Fibroblast of mammary gland (primary cell): ENCODE data around the gene LPP.

Source experiments
- DNase-seq: peaks from one replicate; pipeline ENCODE4 v3.0.0-alpha.2; 2010; ENCODE audit warnings: low read depth
- H3K4me3 ChIP-seq: 2 replicates; pipeline ENCODE4 v1.5.1; 2011; ENCODE audit warnings: low read depth, mild to moderate bottlenecking, low read length, moderate library complexity; ENCODE audit not compliant: control insufficient read depth
- TF ChIP-seq, protein P1 (sequence below): conservative IDR thresholded peaks from 2 replicates; pipeline ENCODE4 v1.5.1; 2011; ENCODE audit warnings: low read depth, low read length, inconsistent platforms; ENCODE audit not compliant: control insufficient read depth, insufficient read depth

Gene LPP

DNA sequence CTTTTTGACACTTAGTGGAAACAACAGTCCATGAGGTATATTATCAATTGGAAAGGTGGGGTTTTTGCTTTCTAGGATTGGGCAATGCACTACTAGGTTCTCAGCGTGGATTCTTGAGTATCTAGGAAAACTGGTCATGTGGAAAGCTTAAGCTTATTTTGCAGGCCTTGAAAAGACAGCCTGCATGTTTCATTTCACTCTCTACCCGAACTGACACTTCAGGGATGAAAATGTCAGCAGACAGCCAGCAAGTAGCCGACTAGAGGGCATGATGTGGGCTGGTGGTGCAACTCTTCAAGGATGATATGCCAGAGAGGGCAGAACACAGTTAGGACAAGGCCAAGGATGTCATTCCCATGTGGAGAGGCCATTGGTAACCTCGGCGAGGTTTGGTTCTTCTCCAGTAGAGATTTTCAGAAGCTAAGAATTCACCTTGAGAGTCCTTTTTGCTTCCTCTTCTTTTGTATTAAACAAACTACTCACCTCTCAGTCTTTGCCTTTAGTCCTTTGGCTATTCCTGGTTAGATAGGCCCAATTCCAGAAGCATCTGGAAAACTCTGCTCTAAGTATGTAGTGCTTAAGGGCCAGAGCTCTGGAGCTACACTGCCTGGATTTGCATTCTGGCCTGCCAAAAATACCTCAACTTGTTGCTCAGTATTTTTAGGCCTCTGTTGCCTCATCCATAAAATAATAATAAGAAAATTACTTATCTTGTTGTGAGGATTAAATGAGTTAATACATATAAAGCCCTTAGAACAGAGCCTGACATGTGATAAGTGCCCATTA is 17.9 kb downstream of the LPP start:
- no peak for DNase-seq
- no peak overlapping the region for H3K4me3 ChIP-seq
- TF ChIP-seq, protein P1, sequence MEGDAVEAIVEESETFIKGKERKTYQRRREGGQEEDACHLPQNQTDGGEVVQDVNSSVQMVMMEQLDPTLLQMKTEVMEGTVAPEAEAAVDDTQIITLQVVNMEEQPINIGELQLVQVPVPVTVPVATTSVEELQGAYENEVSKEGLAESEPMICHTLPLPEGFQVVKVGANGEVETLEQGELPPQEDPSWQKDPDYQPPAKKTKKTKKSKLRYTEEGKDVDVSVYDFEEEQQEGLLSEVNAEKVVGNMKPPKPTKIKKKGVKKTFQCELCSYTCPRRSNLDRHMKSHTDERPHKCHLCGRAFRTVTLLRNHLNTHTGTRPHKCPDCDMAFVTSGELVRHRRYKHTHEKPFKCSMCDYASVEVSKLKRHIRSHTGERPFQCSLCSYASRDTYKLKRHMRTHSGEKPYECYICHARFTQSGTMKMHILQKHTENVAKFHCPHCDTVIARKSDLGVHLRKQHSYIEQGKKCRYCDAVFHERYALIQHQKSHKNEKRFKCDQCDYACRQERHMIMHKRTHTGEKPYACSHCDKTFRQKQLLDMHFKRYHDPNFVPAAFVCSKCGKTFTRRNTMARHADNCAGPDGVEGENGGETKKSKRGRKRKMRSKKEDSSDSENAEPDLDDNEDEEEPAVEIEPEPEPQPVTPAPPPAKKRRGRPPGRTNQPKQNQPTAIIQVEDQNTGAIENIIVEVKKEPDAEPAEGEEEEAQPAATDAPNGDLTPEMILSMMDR = no peak

DNA sequence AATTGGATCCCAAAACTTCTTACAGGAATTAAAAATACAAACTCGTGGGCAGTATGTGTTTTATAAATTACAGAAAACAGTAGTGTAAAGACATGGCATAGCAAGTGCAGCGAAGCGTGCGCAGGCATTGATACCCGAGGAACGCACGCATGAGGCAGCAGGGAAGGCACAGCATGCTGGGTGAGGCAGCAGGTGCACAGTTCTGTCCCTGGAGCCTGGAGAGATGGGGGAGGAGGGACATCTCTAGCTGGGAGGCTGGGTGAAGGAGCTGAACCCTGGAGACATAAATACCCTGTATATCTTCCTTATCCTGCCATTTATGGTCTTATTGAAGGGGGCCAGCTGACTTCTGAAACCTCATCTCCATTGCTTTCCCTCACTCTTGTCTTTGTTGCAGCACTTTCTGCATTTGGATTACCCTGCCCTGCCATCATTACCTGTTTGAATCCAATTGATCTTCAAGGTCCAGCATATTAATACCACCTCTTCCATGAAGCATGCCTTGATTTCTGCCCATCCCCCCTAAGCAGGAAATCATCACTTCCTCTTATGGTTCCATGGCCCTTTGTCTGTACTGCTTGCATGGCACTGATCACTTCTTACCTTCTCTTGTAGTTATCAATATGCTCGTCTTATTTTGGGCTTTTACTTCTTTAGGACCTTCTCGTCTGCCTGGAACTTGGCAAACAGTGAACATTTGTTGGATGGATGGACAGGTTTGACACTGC is 20.5 kb downstream of the LPP start:
- TF ChIP-seq, protein P1 = no peak
- DNase-seq = no peak
- H3K4me3 ChIP-seq = no peak overlapping the region

DNA sequence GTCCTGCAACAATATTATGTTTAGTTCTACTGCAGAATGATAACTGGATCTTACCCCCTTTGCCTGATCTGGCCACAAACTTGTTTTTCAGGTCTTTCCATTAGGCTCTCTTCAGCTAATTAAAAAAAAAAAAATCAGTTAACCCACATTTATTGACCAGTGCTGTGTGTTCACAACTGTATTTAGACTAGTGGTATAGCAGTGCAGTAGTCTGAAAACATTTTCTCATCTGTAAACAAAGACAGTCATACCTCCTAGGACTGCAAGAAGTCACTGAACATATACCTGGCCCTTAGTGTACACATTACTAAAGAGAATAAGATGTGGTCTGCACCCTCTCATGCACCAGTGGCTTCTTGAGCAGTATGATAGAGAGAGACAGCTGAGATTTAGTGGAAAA is 22.5 kb downstream of the LPP start:
- TF ChIP-seq, protein P1 = no peak
- no peak for DNase-seq
- H3K4me3 ChIP-seq = no peak overlapping the region

DNA sequence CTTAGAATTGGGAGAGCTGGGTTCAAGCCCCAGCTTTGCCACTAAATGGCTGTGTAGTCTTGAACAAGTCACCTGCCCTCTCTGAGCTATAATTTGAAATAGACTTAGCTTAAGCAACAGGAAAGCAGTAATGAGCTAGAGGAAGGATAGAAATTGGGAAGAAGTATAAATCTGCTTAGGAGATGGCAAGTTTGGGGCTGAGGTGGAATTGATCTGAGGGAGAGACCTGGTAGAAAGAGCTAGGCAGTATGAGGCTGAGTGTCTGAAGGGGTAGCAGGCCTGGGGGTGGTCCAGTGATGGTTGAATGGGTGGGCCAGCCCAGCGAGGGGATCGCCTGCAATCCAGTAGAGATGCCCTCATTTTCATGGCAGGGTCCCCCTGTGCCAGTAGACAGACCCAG is 22.9 kb downstream of the LPP start:
- TF ChIP-seq, protein P1 = no peak
- no peak for DNase-seq

DNA sequence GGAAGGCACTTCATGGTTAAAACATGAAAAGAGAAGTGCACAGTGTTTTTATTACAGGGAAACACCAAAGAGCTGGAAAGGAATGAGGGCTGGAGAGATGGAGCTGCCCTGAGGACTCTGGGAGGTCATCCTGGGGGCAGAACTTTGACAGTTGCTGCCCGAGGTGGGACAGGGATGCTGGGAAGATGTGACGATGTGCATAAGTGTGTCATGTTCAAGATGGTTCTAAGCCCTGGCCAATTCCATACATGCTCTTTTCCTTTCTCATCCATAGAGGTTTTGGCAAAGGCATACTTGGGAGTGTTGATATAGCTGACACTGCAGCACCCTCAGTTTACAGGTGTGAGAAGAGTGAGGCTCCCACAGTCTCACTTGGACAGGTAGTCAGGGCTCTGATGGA is 23.8 kb downstream of the LPP start:
- no peak overlapping the region for H3K4me3 ChIP-seq
- TF ChIP-seq, protein P1 = no peak
- DNase-seq = no peak

More for the DNA sequence above, 22.9 kb downstream of the LPP start:
- no peak overlapping the region for H3K4me3 ChIP-seq

DNA sequence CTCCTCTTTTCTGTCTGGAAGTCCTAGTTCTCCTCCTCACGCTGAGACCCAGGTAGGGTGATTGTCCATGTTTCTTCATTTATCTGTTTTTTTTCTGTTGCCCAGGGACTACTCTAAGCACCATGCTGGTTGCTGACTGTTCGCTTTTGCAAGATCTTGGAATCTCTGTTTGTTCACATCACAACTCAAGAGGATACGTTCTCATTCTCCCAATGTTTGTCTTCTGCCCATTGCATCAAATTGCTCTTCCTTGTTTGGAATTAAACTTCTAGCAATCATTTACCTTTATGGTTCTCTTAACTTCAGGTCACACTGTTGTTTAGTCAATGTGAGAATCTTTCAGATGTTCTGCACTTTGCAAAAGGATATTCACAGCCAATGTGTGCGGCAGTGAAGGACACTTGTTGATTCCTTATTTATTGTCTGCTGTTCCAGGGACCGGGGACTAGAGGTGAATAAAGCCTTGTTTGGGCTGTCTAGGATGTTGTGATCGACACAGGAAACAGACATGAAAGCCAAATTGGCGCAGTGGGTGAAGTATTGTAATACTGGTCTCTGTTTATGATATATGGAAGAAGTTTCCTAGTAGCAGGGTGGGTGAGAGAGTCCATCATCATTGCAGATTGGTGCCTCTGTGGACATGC is 24.5 kb downstream of the LPP start:
- no peak for DNase-seq

More for the DNA sequence above, 24.5 kb downstream of the LPP start:
- no peak overlapping the region for H3K4me3 ChIP-seq
- TF ChIP-seq, protein P1 = no peak
